CD14-positive monocyte (primary cell): Measurements from ENCODE around the gene MCM10. TPM values are rescaled to one million over a fixed set of nuclear protein-coding genes. Genes with fewer than 3 reads are reported as not detected.

Experiments used
- DNase-seq, 3 donors: peaks; one replicate each; pipeline ENCODE4 v3.0.0-alpha.2; 2011 to 2022
- H2AFZ ChIP-seq: 2 replicates; pipeline ENCODE4 v1.6.0; 2012; ENCODE audit warnings: mild to moderate bottlenecking, low read depth, low read length, inconsistent platforms; ENCODE audit not compliant: insufficient read depth, poor library complexity, severe bottlenecking
- H3K27ac ChIP-seq, 2 donors: 1 replicate in 1 of 2; 2 replicates in 1 of 2; pipeline ENCODE4 v1.5.1; 2012 to 2013; ENCODE audit warnings: low read length in 2 of 2, control low read depth in 1 of 2, inconsistent platforms in 1 of 2, low read depth in 1 of 2, mild to moderate bottlenecking in 1 of 2
- H3K27me3 ChIP-seq, 2 donors: one replicate each; pipeline versions ENCODE4 v1.6.0 to v1.6.1; 2011 to 2013; ENCODE audit warnings: low read length in 2 of 2; ENCODE audit not compliant: control insufficient read depth in 2 of 2, insufficient read depth in 2 of 2
- H3K36me3 ChIP-seq, 2 donors: replicated peaks in 1 of 2; 1 replicate in 1 of 2; 2 replicates in 1 of 2; pipeline versions ENCODE4 v1.5.1 to v1.6.1; 2012 to 2013; ENCODE audit warnings: low read length in 2 of 2, control low read depth in 1 of 2, inconsistent platforms in 1 of 2, mild to moderate bottlenecking in 1 of 2; ENCODE audit not compliant: insufficient read depth in 2 of 2, control insufficient read depth in 1 of 2
- H3K4me1 ChIP-seq, 2 donors: 1 replicate in 1 of 2; 2 replicates in 1 of 2; pipeline versions ENCODE4 v1.5.1 to v1.6.1; 2012 to 2013; ENCODE audit warnings: low read length in 2 of 2, control low read depth in 1 of 2, inconsistent platforms in 1 of 2, mild to moderate bottlenecking in 1 of 2, moderate library complexity in 1 of 2; ENCODE audit not compliant: insufficient read depth in 2 of 2, control insufficient read depth in 1 of 2
- H3K4me2 ChIP-seq: replicated peaks from 2 replicates; pipeline ENCODE3; 2012; ENCODE audit warnings: low read length, moderate library complexity, mild to moderate bottlenecking; ENCODE audit not compliant: poor library complexity, severe bottlenecking; ENCODE audit errors: extremely low read depth
- H3K4me3 ChIP-seq, 3 experiments: fragments of 200-600 bp in 1 of 3; sonication (generic) in 1 of 3; replicated peaks in 1 of 3; 1 replicate in 2 of 3; 2 replicates in 1 of 3; pipeline ENCODE4 v1.5.1; 2011 to 2013; ENCODE audit warnings: low read length in 3 of 3, mild to moderate bottlenecking in 3 of 3, control low read depth in 2 of 3, low read depth in 2 of 3, inconsistent platforms in 1 of 3, moderate library complexity in 1 of 3
- H3K79me2 ChIP-seq: 2 replicates; pipeline ENCODE4 v1.6.0; 2012; ENCODE audit warnings: mild to moderate bottlenecking, control low read depth, inconsistent platforms, low read length, moderate library complexity; ENCODE audit not compliant: insufficient read depth
- H3K9ac ChIP-seq: 2 replicates; pipeline ENCODE4 v1.6.0; 2017; ENCODE audit warnings: low read length, mild to moderate bottlenecking; ENCODE audit not compliant: insufficient read depth, poor library complexity, severe bottlenecking
- H3K9me3 ChIP-seq, 2 donors: replicated peaks in 1 of 2; 1 replicate in 1 of 2; 2 replicates in 1 of 2; pipeline versions ENCODE4 v1.5.1 to v1.6.1; 2012 to 2013; ENCODE audit warnings: low read length in 2 of 2, control low read depth in 1 of 2; ENCODE audit not compliant: control insufficient read depth in 1 of 2, insufficient read depth in 1 of 2
- H4K20me1 ChIP-seq: 2 replicates; pipeline ENCODE4 v1.6.0; 2012; ENCODE audit warnings: mild to moderate bottlenecking, low read length, control low read depth, moderate library complexity; ENCODE audit not compliant: insufficient read depth
- H3K27ac Mint-ChIP-seq, 7 donors: one replicate each; pipeline ENCODE4 v1.8.0; 2020; ENCODE audit warnings: mild to moderate bottlenecking in 7 of 7, mixed read lengths in 7 of 7, moderate library complexity in 6 of 7, inconsistent platforms in 2 of 7
- H3K27me3 Mint-ChIP-seq, 3 donors: one replicate each; pipeline ENCODE4 v1.8.0; 2021 to 2022; ENCODE audit warnings: low read depth in 3 of 3, mild to moderate bottlenecking in 3 of 3, mixed read lengths in 3 of 3, moderate library complexity in 3 of 3, inconsistent platforms in 1 of 3
- H3K36me3 Mint-ChIP-seq, 2 donors: one replicate each; pipeline ENCODE4 v1.8.0; 2020; ENCODE audit warnings: mixed read lengths in 2 of 2, inconsistent platforms in 1 of 2, mild to moderate bottlenecking in 1 of 2
- H3K4me1 Mint-ChIP-seq: one replicate; pipeline ENCODE4 v1.8.0; 2020; ENCODE audit warnings: mild to moderate bottlenecking, mixed read lengths
- H3K4me3 Mint-ChIP-seq, 2 donors: one replicate each; pipeline ENCODE4 v1.8.0; 2020; ENCODE audit warnings: mild to moderate bottlenecking in 2 of 2, mixed read lengths in 2 of 2, moderate library complexity in 1 of 2
- H3K9me3 Mint-ChIP-seq, 7 donors: one replicate each; pipeline ENCODE4 v1.8.0; 2020 to 2022; ENCODE audit warnings: mixed read lengths in 7 of 7, mild to moderate bottlenecking in 6 of 7, moderate library complexity in 6 of 7, inconsistent platforms in 2 of 7
- WGBS: methylation state at CpG from one replicate; pipeline ENCODE4 v1.1.5; 2013; ENCODE audit warnings: missing lambda C conversion rate; ENCODE audit not compliant: insufficient coverage; 5-methylcytosine and 5-hydroxymethylcytosine counted together
- intact Hi-C, 2 donors: fragments of 100-400 bp; cut with micrococcal nuclease; formaldehyde crosslinking; loops; one replicate each; pipeline versions ENCODE4 v1.15.0 to v1.15.1; 2023
- polyA plus RNA-seq, 3 donors: library from polyadenylated mRNA; depleted of rRNA in 1 of 3; unstranded in 2 of 3; stranded (reverse) in 1 of 3; fragments of 300-500 nt in 2 of 3; fragments of >200 nt in 1 of 3; fragmentation: Illumina TruSeq in 2 of 3; gene quantifications; 1 replicate in 2 of 3; 2 replicates in 1 of 3; pipeline ENCODE4 v1.2.3, GENCODE V29; 2012 to 2021
- TF ChIP-seq, protein P1 (sequence below): fragments of 200-600 bp; IDR thresholded peaks from one replicate; pipeline ENCODE4 v1.8.0; 2022; ENCODE audit warnings: antibody characterized with exemption, mild to moderate bottlenecking

The MCM10 gene
- polyA plus RNA-seq, 3 donors = not detected

- no peak overlapping the region for H3K4me3 Mint-ChIP-seq
These were observed 22.9 kb downstream of the MCM10 start for GRCh38 chr10:13184276-13184675.

DNA sequence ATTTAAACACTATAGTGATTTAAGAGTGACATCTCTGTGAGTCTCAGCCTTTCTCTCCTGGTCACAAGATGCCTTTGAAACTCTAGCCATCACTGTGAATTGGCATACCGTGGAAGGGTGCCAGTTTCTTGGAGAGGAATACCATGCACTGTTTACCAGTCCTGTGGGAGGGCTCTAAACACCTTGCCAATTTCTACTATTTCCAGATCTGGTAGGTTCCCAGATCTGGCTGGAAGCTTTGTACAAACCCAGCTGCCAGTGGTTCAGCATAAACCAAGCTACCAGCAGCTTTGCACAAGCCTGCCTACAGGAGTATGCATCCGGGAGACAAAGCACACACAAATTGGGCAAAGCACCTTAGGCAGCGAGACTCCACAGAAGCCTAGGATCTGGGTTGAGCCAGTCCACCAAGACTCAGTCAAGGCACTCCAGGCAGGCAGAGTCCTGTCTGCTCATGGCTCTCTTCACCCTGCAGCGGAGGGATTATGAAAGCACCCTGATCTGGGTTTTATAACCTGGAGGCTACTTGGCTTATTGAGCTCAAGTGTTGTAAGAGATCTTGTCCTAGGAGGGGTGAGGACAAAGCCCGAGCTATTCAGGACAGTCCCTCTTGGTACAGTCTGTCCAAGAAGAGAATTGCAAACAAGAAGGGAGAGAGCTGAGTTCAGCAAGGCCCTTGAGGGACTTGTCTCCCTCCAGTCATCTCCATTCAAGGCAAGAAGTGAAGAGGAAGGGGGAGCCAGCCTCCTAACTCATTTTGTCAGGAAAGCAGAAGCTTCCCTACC, 23.6 kb downstream of the MCM10 start:
- H3K4me3 ChIP-seq = no peak overlapping the region
- H3K27ac ChIP-seq = no peak overlapping the region
- H3K4me3 Mint-ChIP-seq = no peak overlapping the region
- no peaks in the 10 kb centered on the region for H3K79me2 ChIP-seq
- H3K27me3 Mint-ChIP-seq = peaks cover 0 to 2% (median 0%) of the 10 kb centered on the region in 3 donors
- H3K27ac Mint-ChIP-seq = no peak overlapping the region
- H3K36me3 ChIP-seq = peaks cover 17 to 78% of the 10 kb centered on the region in 2 donors
- peaks cover 0 to 9% (median 0%) of the 10 kb centered on the region in 7 donors for H3K9me3 Mint-ChIP-seq
- no peaks in the 10 kb centered on the region for H3K4me1 ChIP-seq
- no peak overlapping the region for H3K9ac ChIP-seq
- TF ChIP-seq, protein P1, sequence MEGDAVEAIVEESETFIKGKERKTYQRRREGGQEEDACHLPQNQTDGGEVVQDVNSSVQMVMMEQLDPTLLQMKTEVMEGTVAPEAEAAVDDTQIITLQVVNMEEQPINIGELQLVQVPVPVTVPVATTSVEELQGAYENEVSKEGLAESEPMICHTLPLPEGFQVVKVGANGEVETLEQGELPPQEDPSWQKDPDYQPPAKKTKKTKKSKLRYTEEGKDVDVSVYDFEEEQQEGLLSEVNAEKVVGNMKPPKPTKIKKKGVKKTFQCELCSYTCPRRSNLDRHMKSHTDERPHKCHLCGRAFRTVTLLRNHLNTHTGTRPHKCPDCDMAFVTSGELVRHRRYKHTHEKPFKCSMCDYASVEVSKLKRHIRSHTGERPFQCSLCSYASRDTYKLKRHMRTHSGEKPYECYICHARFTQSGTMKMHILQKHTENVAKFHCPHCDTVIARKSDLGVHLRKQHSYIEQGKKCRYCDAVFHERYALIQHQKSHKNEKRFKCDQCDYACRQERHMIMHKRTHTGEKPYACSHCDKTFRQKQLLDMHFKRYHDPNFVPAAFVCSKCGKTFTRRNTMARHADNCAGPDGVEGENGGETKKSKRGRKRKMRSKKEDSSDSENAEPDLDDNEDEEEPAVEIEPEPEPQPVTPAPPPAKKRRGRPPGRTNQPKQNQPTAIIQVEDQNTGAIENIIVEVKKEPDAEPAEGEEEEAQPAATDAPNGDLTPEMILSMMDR = no peak
- no peaks in the 10 kb centered on the region for H3K9me3 ChIP-seq
- DNase-seq = no peak
- H4K20me1 ChIP-seq = no peaks in the 10 kb centered on the region
- H3K4me1 Mint-ChIP-seq = no peaks in the 10 kb centered on the region
- H3K4me2 ChIP-seq = no peak overlapping the region
- intact Hi-C loops = no loop called here
- WGBS = 99% methylated on average over 5 of the region's 5 CpGs
- peaks cover 40 to 74% of the 10 kb centered on the region in 2 donors for H3K36me3 Mint-ChIP-seq
- no peak overlapping the region for H2AFZ ChIP-seq
- H3K27me3 ChIP-seq = no peaks in the 10 kb centered on the region

More at GRCh38 chr10:13184276-13184675, 22.9 kb downstream of the MCM10 start:
- no peak overlapping the region for H3K4me2 ChIP-seq
- no peak overlapping the region for H2AFZ ChIP-seq
- intact Hi-C loops = no loop called here
- H3K9ac ChIP-seq = no peak overlapping the region
- Mint-ChIP-seq H3K4me1 (no peaks in the 10 kb centered on the region), H3K27ac (no peak overlapping the region), H3K36me3 (peaks cover 40 to 74% of the 10 kb centered on the region in 2 donors), H3K9me3 (peaks cover 0 to 9% (median 0%) of the 10 kb centered on the region in 7 donors), H3K27me3 (peaks cover 0 to under 1% (median 0%) of the 10 kb centered on the region in 3 donors)
- H4K20me1 ChIP-seq = no peaks in the 10 kb centered on the region
- no peak for DNase-seq
- H3K4me1 ChIP-seq = no peaks in the 10 kb centered on the region
- H3K36me3 ChIP-seq = peaks cover 17 to 81% of the 10 kb centered on the region in 2 donors
- no peak overlapping the region for H3K4me3 ChIP-seq
- TF ChIP-seq, protein P1 = no peak
- WGBS = 100% methylated on average over 1 of the region's 2 CpGs
- H3K9me3 ChIP-seq = no peaks in the 10 kb centered on the region
- H3K27me3 ChIP-seq = no peaks in the 10 kb centered on the region
- H3K27ac ChIP-seq = no peak overlapping the region
- no peaks in the 10 kb centered on the region for H3K79me2 ChIP-seq
